Neural progenitor cell (in vitro differentiated cells): ENCODE measurements around the gene NELFCD.

Experiments used
- CTCF ChIP-seq: fragments of 200-600 bp; sonication (generic); IDR thresholded peaks from 2 replicates; pipeline ENCODE4 v1.5.1; 2017; ENCODE audit warnings: antibody characterized with exemption, mild to moderate bottlenecking
- EZH2 ChIP-seq: fragments of 200-600 bp; sonication (generic); IDR thresholded peaks from 2 replicates; pipeline ENCODE4 v1.6.1; 2017; ENCODE audit warnings: antibody characterized with exemption, mild to moderate bottlenecking, moderate library complexity
- EZH2phosphoT487 ChIP-seq: fragments of 200-600 bp; sonication (generic); IDR thresholded peaks from 2 replicates; pipeline ENCODE4 v1.6.1; 2017; ENCODE audit warnings: antibody characterized with exemption

GRCh38 chr20:59032713-59033059, 51.6 kb downstream of the NELFCD start:
- TF ChIP-seq EZH2 (no peak), CTCF (peak; percentile 34), EZH2phosphoT487 (no peak)
